PC-9 (cell line): ENCODE data around the gene RELB. TPM values are rescaled to one million over a fixed set of nuclear protein-coding genes. Genes with fewer than 3 reads are reported as not detected.

Experiments
- BruUV-seq: library from RNA; stranded (reverse); fragments of 400-500 nt; replicated peaks from 2 replicates; lab custom pipeline; 2021; lab: Mats Ljungman, UMichigan
- CTCF ChIA-PET: fragments of 300-600 bp; sonication (Branson Sonifier 250); formaldehyde crosslinking; loops from one replicate; lab custom pipeline; 2022; ENCODE audit warnings: antibody characterized with exemption; lab: Charles Lee
- POLR2A ChIA-PET: fragments of 300-600 bp; sonication (Branson Sonifier 250); formaldehyde crosslinking; loops from one replicate; lab custom pipeline; 2022; ENCODE audit warnings: antibody characterized with exemption; ENCODE audit not compliant: unreplicated experiment; lab: Charles Lee
- DNase-seq, 2 experiments: peaks; one replicate each; pipeline versions ENCODE4 v3.0.0 to v3.0.0-alpha.2; 2015 to 2022; ENCODE audit warnings: mixed read lengths in 1 of 2
- H2AFZ ChIP-seq: fragments of 200-600 bp; sonication (generic); 2 replicates; pipeline ENCODE4 v1.8.1; 2017; ENCODE audit warnings: antibody characterized with exemption
- H3F3A ChIP-seq: fragments of 200-600 bp; sonication (generic); 2 replicates; pipeline ENCODE4 v1.8.1; 2017; ENCODE audit warnings: antibody characterized with exemption, mild to moderate bottlenecking, low read depth; ENCODE audit not compliant: insufficient read depth
- H3K27ac ChIP-seq: fragments of 200-600 bp; sonication (generic); 2 replicates; pipeline ENCODE4 v1.6.1; 2016; ENCODE audit warnings: mixed run types
- H3K27me3 ChIP-seq: fragments of 200-600 bp; sonication (generic); 2 replicates; pipeline ENCODE4 v1.6.1; 2016; ENCODE audit warnings: low read depth, mixed run types; ENCODE audit not compliant: insufficient read depth
- H3K36me3 ChIP-seq: fragments of 200-600 bp; sonication (generic); 2 replicates; pipeline ENCODE4 v1.6.1; 2016; ENCODE audit warnings: low read depth, mixed run types
- H3K4me1 ChIP-seq: fragments of 200-600 bp; sonication (generic); replicated peaks from 2 replicates; pipeline ENCODE4 v1.6.1; 2016; ENCODE audit warnings: mixed run types; ENCODE audit not compliant: insufficient read depth
- H3K4me2 ChIP-seq: fragments of 200-600 bp; sonication (generic); 2 replicates; pipeline ENCODE4 v1.6.1; 2017; ENCODE audit warnings: mixed run types
- H3K4me3 ChIP-seq: fragments of 200-600 bp; sonication (generic); 2 replicates; pipeline ENCODE4 v1.6.1; 2016; ENCODE audit warnings: mixed run types
- H3K79me2 ChIP-seq: fragments of 200-600 bp; sonication (generic); 2 replicates; pipeline ENCODE4 v1.6.1; 2017; ENCODE audit warnings: low read depth, mixed run types
- H3K9me2 ChIP-seq: fragments of 200-600 bp; sonication (generic); 2 replicates; pipeline ENCODE4 v1.8.1; 2017; ENCODE audit warnings: mild to moderate bottlenecking; ENCODE audit not compliant: insufficient read depth
- H3K9me3 ChIP-seq: fragments of 200-600 bp; sonication (generic); 2 replicates; pipeline ENCODE4 v1.8.1; 2016; ENCODE audit warnings: low read depth; ENCODE audit not compliant: insufficient read depth
- H4K20me1 ChIP-seq: fragments of 200-600 bp; sonication (generic); 2 replicates; pipeline ENCODE4 v1.8.1; 2017; ENCODE audit not compliant: insufficient read depth
- CTCF ChIP-seq: fragments of 200-600 bp; sonication (generic); conservative IDR thresholded peaks from 2 replicates; pipeline ENCODE4 v1.6.1; 2017; ENCODE audit warnings: mixed run types, antibody characterized with exemption, mild to moderate bottlenecking, moderate library complexity
- EZH2 ChIP-seq: fragments of 200-600 bp; sonication (generic); IDR thresholded peaks from 2 replicates; pipeline ENCODE4 v1.8.0; 2017; ENCODE audit warnings: antibody characterized with exemption, low read depth
- intact Hi-C: fragments of 100-400 bp; cut with micrococcal nuclease; formaldehyde crosslinking; loops from one replicate; pipeline ENCODE4 v1.10.0; 2022; ENCODE audit not compliant: unreplicated experiment
- total RNA-seq: library from RNA; stranded (reverse); gene quantifications from 2 replicates; pipeline ENCODE4 v1.2.3, GENCODE V29; 2021

Gene RELB
- total RNA-seq, 1 experiment from 2014 or later: 5.8 TPM

GRCh38 chr19:45023048-45023447 is 21.8 kb downstream of the RELB start:
- no TSS peak for BruUV-seq
- TF ChIP-seq EZH2 (no peak), CTCF (no peak)
- Histone ChIP-seq H3K79me2 (no peaks in the 10 kb centered on the region), H4K20me1 (no peaks in the 10 kb centered on the region), H2AFZ (no peak overlapping the region), H3K4me2 (no peak overlapping the region), H3K4me1 (no peaks in the 10 kb centered on the region), H3F3A (no peaks in the 10 kb centered on the region), H3K36me3 (no peaks in the 10 kb centered on the region), H3K27me3 (no peaks in the 10 kb centered on the region), H3K9me2 (no peaks in the 10 kb centered on the region), H3K4me3 (no peak overlapping the region), H3K9me3 (no peaks in the 10 kb centered on the region), H3K27ac (no peak overlapping the region)
- POLR2A ChIA-PET: no interaction called here
- intact Hi-C loops: no loop called here
- DNase-seq: no peak
- CTCF ChIA-PET: no interaction called here

DNA sequence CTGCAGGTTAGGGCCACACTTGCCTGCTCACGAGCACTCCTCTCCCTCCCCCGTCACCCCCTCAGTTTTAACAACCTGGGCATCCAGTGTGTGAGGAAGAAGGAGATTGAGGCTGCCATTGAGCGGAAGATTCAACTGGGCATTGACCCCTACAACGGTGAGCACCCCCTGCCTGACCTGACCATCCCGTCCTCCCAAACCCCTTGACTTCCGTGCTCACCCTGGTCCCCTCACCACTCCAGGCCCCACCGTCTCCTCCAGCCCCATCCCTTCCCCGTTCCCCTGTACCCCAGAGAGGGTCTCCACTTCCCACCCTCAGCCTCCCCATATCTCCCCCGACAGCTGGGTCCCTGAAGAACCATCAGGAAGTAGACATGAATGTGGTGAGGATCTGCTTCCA is 24.0 kb downstream of the RELB start:
- CTCF ChIA-PET: no interaction called here
- no peaks in the 10 kb centered on the region for H3K4me1 ChIP-seq
- POLR2A ChIA-PET: no interaction called here
- peaks cover 5% of the 10 kb centered on the region; the same call in 1 of the 2 replicates for H3F3A ChIP-seq
- H2AFZ ChIP-seq: no peak overlapping the region
- no peak overlapping the region for H3K4me2 ChIP-seq
- no peaks in the 10 kb centered on the region for H3K79me2 ChIP-seq
- H3K9me3 ChIP-seq: no peaks in the 10 kb centered on the region
- no peak overlapping the region for H3K4me3 ChIP-seq
- no peaks in the 10 kb centered on the region for H4K20me1 ChIP-seq
- TF ChIP-seq CTCF (no peak), EZH2 (no peak)
- intact Hi-C loops: no loop called here
- no TSS peak for BruUV-seq
- no peak overlapping the region for H3K27ac ChIP-seq
- no peaks in the 10 kb centered on the region for H3K27me3 ChIP-seq
- no peak for DNase-seq
- no peaks in the 10 kb centered on the region for H3K36me3 ChIP-seq
- no peaks in the 10 kb centered on the region for H3K9me2 ChIP-seq

DNA sequence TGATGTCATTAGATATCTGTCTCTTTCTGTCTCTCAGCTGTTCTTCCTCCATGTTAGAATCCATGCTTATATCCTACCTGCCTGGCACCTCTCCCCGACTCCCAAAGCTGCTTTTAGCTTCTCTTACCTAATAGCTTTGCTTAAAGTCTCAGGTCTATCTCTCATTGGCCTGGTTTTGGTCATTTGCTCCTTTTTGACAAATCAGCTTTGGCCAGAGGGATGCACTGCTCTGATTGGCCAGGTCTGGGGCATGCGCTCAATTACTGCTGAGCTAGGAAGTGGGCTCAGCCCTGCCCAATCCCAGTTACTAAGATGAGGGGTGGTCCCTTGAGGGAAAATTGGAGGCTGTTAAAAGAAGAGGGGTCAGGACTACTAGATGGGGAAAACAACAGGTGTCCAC is 26.1 kb downstream of the RELB start:
- H3K9me2 ChIP-seq: no peaks in the 10 kb centered on the region
- intact Hi-C loops: no loop called here
- no TSS peak for BruUV-seq
- CTCF ChIA-PET: no interaction called here
- no peaks in the 10 kb centered on the region for H3K79me2 ChIP-seq
- no peaks in the 10 kb centered on the region for H3K36me3 ChIP-seq
- no peak for DNase-seq
- no peak overlapping the region for H2AFZ ChIP-seq
- no peak overlapping the region for H3K4me3 ChIP-seq
- POLR2A ChIA-PET: no interaction called here
- H3K4me2 ChIP-seq: no peak overlapping the region
- H4K20me1 ChIP-seq: no peaks in the 10 kb centered on the region
- no peak for TF ChIP-seq EZH2
- TF ChIP-seq CTCF: no peak
- H3K27me3 ChIP-seq: no peaks in the 10 kb centered on the region
- H3F3A ChIP-seq: peaks cover 5% of the 10 kb centered on the region; the same call in 1 of the 2 replicates
- no peak overlapping the region for H3K27ac ChIP-seq
- no peaks in the 10 kb centered on the region for H3K4me1 ChIP-seq
- H3K9me3 ChIP-seq: no peaks in the 10 kb centered on the region
